Stimulated activated CD4-positive, alpha-beta T cell treated with anti-CD3 and anti-CD28 coated beads, Interleukin-1b, Interleukin-23, amount 100 ng/mL, for 24 hours (primary cell): ENCODE data around the gene HOXC6.

Experiments
- DNase-seq, 4 experiments: peaks; one replicate each; pipeline ENCODE4 v3.0.0-alpha.2; 2020; ENCODE audit warnings: low read depth in 4 of 4, low spot score in 1 of 4

HOXC6 gene

DNA sequence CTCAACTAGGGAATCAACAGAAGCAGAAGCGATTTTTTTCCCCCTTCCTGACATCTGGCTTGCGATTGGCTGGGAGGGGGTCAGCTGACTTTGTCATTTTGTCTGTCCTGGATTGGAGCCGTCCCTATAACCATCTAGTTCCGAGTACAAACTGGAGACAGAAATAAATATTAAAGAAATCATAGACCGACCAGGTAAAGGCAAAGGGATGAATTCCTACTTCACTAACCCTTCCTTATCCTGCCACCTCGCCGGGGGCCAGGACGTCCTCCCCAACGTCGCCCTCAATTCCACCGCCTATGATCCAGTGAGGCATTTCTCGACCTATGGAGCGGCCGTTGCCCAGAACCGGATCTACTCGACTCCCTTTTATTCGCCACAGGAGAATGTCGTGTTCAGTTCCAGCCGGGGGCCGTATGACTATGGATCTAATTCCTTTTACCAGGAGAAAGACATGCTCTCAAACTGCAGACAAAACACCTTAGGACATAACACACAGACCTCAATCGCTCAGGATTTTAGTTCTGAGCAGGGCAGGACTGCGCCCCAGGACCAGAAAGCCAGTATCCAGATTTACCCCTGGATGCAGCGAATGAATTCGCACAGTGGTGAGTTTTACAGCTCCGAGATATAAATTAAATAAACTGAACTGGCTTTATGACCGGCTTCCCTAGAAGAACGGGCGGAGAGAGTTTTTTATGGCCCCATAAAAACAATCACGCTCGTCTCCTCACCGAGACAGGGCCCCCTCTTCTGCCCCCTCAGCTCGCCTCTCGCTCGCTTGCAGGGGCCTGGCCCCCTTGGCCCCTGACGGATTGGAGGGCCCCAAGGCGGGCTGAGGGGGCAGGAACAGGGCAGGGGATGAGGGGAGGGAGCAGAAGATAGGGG is at the start of gene HOXC6:
HOXC6 (plus strand) TSS at position 127 of the 888 bp plus-strand sequence; CDS start at position 209, 82 bp downstream.
- no peak for DNase-seq

DNA sequence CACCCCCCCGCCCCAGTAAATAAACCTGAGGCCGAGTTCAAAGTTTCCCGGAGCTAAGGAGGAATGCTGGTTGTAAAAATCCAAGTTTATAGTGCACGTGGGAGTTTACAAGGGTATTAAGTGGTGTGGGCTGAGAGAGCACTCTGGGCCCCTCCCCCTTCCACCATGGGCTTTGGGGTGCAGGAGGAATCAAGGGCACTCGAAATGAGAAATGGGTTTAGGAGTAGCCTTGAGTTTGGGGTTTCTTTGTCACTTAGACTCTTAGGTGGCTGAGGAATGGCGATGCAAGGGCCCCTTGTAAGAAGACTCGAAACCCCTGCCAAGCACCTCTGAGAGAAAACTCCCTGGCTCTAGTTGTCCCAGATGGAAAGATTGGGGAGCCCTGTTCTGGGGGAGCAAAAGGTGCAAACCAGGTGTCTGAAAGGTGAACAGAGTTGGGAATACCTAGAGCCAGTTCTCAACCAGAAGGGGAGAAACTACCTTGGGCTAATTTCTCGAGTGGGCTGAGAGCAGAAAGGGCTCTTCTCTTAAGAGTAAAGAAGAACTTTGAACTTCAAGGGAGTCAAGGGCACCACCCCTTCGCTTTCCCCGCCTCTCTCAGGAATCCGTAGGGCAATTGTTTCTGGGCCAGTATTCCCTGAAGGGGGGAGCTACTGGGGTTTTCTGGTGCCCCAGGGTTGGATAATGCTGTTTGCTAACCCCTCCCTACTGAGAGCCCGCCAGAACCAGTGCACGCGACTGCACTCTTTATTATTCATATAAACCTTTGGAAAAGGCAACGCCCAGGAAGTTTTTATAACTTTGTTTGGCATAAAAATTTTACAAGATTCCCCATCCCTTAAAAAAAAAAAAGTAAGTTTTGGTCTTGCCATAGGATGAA is 49.5 kb upstream of the HOXC6 start:
- no peak for DNase-seq

DNA sequence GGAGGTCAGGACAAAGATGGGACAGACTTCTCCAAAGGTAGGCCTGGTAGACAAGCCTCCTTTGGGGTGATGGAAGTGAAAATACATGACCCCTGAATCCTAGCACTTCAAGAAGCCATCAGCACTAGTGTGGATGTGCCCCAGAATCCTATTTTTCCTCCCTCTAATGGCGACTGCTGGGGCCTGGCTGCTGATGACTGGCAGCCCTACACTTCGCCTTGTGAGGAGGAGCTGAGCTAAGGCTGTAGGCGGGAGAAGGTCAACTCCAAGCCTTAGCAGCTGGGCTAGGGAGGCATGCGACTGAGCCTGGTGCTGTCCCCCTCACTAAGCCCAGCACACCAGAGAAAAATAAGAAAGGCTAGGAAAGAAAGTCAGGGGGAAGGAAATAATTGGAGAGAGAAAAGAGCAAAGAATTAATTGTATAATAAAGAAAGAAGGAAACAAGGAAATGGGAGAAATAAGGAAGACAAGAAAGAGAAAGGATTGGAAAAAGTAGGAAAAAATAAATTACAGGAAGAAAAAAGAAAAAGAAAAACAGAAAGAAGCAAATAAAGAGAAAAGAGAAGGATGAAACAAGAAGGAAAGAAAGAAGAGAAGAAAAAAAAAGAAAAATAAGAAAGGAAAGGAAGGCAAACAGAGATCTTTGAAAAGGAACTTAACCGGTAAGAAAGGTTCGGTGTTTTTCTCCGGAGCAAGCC is 48.0 kb upstream of the HOXC6 start:
- no peak for DNase-seq

DNA sequence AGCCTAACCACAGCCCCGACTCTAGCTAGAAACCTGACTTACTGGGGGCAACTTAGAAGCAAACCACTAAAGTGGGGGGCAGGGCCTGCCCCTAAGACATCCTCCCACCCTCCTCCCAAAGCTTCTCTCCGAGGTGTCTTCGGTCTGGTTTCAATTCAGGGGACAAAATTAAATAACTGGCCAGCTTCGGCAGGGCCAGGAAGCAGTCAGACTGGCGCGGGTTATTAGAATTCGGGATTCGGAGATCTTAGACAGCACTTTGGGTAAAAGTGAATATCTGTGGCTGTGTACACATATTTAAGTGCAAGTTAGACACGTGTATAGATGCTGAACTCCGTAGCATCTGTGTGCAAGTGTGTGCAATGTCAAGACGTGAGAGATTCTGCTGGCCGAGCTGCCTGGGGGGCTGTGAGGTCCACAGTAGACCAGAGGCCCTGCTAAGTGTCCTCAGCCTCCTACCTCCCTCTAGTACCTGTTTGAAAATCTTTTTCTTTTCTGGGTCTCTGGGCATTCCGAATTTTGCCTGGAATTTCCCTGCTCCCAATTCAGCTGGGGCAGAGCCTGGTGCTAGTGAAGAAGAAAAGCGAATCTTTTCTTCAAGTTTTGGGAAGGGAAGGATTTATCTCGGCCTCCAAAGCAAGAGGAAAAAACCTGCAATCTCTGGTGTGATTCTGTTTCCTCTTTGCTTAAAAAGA is 47.3 kb upstream of the HOXC6 start:
- no peak for DNase-seq

DNA sequence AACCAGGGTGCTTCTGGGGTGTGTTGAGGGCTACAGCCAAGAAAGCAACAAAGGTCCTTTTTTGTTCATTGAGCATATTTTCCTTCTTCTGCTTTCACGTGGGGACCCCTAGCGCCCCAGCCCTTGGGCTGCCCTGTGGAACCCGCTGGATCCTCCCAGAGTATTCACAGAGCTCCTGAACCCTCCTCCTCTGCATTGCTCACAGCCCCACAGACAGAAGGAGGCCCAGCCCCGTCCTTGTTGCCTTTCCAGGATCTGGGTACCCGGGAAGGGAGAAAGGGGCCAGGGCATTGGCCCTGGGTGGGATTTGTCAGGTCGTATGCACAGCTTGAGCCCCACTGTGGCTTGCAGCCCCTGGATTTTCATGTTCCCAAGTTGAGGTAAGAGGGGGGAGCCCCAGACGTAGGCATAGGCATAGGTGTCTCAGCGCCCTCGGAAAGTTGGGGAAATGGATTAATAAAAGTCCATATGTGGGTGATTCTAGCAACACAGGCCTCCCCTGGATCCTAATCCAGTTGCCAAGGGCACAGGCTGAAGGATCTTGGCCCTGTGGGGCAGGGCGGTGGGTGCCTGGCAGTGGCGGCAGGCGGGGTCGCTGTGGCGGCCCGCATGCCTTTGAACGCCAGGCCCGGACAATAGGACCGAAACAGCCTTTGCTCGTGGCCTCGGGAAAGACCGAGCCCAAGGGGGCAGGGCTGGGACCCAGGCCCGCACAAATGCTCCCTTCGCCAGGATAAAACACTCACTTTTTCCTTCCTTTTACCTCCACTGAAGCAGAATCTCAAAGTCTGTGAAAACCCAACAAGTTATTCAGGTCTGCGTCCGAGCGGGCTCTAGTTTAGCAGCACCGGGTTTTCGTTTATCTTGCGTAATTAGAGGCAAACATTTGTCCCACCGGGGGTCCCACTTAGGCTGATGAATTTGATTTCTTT is 46.3 kb upstream of the HOXC6 start:
- no peak for DNase-seq

DNA sequence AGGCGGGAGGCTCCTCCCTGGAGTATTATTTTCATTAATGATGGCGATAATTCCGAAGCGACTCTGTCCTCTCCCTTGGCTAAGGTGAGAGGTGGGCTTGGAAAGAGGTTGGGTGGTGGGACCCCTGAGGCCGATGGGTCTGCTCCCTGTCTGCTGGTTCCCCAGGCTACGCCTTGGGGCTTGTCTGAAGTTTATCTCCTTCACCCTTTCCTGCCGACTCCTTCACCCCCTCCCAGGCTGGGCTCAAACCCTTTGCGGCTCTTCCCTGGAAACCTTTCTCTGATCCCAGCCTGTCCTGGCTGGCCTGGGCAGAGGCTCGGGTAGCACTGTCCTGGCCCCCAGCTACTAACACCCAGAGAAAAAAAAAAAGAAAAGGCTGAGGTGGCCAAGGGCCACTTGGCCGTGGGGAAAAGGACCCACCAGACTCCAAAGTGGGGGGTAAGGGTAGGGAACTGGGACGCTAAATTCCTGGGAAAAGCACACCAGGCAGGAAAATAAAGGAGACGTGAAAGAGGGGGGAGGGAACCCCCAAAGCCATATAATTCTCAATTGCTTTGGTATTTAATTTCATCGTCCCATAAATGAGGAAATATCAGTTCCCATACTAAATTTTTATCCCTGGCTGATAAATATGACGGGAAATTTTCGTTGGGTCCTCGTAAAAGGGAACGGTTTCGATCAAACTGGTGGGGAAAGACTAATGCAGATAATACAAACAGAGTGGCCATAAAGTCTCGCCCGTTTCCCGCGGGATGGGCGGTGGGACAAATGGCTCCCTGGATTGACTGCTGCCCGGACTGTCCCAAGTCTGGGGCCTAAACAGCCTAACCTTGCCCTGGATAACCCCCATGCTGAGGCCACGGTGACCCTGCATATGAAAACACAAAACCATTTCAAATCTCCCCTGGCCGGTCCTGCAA is 45.3 kb upstream of the HOXC6 start:
- DNase-seq: no peak

DNA sequence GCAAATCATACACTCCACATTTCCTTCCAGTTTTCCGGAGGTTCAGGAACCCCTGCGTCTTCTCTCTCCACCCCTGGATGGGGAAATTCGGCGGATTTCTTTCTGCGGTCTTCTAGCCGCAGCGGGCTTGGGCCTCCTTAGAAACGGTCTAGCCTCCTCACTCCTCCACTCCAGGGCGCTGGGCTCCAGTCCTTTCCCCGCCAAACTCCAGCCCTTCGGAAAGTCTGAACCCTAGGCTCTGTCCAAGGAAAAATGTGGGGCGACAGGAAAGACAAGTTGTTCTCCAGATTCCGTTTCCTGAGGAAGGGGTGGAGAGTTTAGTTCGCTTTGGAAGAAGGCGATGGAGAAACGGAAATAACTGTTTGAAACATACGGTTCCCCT is 44.7 kb upstream of the HOXC6 start:
- DNase-seq: no peak

DNA sequence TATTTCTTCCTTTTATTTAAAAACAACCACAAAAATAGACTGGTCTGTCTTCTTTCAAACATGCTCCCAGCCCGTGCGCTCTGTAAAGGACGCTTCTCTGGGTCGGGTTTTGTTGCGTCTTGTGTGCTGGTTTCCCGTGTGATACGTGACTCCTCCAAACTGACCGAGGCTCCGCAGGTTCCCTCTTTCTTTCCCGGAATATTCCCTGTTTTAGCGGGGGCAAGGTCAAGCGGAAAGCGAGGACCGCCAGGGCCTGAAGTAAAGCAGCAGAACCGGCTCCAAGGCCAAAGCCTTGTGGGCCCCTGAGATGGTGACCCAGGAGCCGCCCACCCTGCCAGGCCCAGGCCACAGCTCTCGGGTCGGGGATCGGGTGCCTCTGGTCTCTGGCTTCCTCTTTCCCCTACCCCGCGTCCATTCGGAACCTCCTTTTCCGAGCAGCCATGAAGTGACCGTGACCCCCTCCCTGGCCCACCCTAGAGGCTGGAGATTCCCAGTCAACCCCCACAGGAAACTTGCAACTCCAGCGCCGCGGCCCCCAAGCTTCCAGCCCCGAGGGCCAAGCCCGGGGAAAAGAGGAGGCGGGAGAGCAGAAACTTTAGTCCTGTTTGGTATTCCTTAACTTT is 44.2 kb upstream of the HOXC6 start:
- DNase-seq: no peak

DNA sequence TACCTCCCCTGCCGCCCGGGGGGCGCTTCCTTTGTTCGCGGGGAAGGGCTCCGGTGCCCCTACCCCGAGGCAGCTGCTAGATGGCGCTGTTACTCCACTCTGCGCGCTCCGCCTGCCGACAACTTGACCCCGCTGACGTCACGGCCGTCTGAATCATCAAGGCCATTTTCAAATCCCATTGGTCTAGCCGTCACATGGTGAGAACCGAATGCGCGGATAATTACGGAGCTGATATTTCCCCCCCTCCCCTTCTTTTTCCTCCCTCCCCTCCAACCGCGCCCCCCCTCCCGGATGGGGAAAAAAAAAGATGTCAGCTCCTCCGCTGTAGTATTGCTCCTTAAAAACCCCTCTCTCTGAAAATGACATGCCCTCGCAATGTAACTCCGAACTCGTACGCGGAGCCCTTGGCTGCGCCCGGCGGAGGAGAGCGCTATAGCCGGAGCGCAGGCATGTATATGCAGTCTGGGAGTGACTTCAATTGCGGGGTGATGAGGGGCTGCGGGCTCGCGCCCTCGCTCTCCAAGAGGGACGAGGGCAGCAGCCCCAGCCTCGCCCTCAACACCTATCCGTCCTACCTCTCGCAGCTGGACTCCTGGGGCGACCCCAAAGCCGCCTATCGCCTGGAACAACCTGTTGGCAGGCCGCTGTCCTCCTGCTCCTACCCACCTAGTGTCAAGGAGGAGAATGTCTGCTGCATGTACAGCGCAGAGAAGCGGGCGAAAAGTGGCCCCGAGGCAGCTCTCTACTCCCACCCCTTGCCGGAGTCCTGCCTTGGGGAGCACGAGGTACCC is 43.1 kb upstream of the HOXC6 start, which contains the start of gene HOXC10:
HOXC10 (plus strand) TSS at position 246 of the 791 bp plus-strand sequence; CDS start at position 360, 114 bp downstream.
- peak; percentile 51 to 85 (median 68) for DNase-seq

DNA sequence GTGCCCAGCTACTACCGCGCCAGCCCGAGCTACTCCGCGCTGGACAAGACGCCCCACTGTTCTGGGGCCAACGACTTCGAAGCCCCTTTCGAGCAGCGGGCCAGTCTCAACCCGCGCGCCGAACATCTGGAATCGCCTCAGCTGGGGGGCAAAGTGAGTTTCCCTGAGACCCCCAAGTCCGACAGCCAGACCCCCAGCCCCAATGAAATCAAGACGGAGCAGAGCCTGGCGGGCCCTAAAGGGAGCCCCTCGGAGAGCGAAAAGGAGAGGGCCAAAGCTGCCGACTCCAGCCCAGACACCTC is 42.6 kb upstream of the HOXC6 start:
- no peak for DNase-seq

DNA sequence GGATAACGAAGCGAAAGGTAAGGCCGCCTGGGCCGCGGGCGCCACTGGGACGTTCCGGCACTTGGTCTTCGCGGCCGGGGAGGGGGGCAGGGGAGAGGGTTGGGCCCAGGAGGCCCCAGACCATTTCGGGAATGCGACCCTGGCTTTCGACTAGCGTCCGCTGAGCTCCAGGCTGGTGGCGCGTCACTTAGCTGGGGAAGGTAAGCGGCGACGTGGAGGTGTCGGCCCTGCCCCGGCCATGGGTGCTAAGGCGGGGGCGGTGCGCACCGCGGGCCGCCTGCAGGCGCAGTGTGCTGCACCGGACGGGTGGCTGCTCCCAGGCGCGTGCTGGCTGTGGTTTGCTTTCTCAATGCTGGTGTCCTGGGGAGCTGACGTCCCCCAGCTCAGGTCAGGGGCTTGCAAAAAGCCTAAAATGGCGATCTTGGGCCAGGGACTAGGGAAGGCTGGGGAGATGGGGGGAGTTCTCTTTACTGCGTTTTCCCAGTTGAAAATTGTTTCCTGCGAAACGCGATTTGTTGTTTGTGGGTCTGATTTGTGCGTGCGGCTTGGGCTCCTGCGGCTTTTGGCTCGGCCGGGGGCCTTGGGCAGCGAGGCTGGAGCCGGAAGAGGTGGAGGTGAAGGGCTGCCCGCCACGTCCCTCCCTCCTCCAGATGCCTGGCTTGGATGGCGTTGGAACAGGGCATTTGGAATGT is 42.1 kb upstream of the HOXC6 start:
- DNase-seq: no peak

DNA sequence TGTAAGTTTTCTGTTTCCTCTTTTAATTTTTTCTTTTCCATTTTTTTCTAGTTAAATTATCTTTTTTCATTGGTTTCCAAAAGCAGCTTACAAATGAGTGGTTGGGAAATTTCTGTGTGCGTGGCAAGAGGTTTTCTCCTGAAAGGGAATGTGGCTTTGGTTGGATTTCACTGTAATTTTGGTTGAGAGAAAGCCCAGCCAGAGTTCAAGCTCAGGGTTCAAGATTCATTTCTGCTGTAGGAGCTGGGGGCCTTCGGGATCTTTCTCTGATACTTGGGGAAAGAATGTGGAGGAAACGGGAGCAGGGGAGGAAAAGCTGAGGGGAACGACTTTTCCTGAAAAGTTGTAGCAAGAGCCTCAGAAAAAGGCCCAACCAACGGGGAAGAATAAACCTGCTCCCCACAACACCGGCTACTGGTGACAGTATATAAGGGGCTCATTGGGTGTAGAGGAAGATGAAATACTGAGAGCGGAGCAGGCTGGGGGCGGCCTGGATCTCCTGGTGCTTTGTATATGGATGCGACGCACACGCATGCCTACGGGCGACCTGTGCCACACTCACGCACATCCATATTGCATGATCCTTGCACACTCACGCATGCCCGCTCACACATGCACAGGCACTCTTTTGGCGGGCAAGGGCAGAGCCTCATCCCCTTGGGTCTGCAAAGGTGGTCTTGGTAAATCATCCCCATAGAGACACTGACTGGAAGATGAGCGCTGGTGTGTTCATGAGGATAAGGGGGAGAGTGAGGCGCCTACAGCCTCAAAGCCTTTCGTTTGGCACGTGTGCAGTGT is 41.4 kb upstream of the HOXC6 start:
- no peak for DNase-seq

DNA sequence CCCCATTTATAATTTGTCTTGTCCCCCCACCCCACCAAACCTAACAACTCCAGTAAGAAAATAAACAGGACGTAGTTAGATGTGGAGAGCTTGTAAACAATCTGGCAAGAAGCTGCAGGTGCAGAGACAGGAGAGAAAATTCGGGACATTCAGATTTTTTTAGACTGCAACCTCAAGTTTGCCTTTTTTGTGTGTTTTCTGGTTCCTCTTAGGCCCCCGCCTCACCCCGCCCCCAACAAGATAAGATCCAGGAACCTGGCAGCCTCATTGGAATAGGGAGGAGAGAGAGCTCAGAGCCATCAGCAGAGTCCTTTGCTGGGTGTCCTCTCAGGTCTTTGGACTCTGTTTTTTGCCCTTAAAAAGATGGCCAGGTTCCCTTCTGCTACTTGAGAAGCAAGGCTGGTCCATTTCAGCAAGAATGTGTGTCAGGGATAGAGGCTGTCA is 40.4 kb upstream of the HOXC6 start:
- DNase-seq: no peak

DNA sequence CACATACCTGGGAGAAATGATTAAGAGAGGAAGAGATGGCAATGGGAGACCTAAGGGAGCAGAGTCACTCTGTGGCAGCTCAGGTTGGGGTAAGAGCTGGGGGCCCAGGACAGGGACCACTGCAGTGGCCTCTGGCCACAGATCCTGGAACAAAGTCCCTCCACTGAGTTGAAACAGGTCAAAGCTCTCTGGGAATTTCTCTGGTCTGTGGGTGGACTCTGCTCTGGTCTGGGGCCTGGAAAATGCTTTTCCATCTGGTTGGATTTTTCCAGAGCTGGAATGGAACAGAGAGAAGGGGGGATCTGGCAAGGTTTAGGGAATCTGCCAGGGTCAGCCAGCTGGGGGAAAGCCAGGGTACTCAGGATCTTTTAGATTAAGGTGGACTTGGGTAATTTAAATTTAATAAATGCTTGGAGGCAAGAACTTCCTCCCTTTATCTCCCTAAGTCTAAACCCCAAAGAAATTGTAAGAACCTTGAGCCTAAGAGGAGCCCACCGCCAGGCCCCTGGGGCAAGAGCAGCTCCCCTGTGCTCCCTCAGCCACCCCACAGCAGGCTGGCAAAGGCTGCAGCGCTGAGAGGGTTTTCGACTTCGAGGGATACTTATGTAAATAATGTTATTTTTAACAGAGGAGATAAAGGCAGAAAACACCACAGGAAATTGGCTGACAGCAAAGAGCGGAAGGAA is 39.6 kb upstream of the HOXC6 start:
- no peak for DNase-seq
